Activated T-cell treated with anti-CD3 and anti-CD28 coated beads for 48 hours (primary cell): ENCODE results near the gene ZBTB12.
"Not testable (repeated sequence)": the region's sequence is repeated elsewhere in the genome, so short reads cannot be mapped to it uniquely, and the experiment has no call there.

Experiments used
- DNase-seq: peaks from one replicate; pipeline ENCODE4 v3.0.0-alpha.2; 2020; ENCODE audit warnings: low read depth

The ZBTB12 gene

GRCh38 chr6:31920811-31921210 is 18.9 kb upstream of the ZBTB12 start:
- no peak for DNase-seq

- no peak for DNase-seq
Measured at GRCh38 chr6:31919624-31920303, 17.9 kb upstream of the ZBTB12 start.

GRCh38 chr6:31918069-31918720 is 16.3 kb upstream of the ZBTB12 start:
- no peak for DNase-seq

- no peak for DNase-seq
Measured at GRCh38 chr6:31915756-31916155, 13.9 kb upstream of the ZBTB12 start.

GRCh38 chr6:31915351-31915750 is 13.5 kb upstream of the ZBTB12 start:
- DNase-seq, result no peak

GRCh38 chr6:31911826-31912585 is 10.1 kb upstream of the ZBTB12 start:
- DNase-seq, result no peak

- not testable (repeated sequence) for DNase-seq
Measured at GRCh38 chr6:31909298-31909697, 7.4 kb upstream of the ZBTB12 start.

GRCh38 chr6:31908791-31909190 is 6.9 kb upstream of the ZBTB12 start:
- no peak for DNase-seq

- not testable (repeated sequence) for DNase-seq
Measured at GRCh38 chr6:31908255-31908654, 6.4 kb upstream of the ZBTB12 start.

- no peak for DNase-seq
Measured at GRCh38 chr6:31907158-31907813, 5.4 kb upstream of the ZBTB12 start.

GRCh38 chr6:31906727-31907126 is 4.8 kb upstream of the ZBTB12 start:
- not testable (repeated sequence) for DNase-seq

- no peak for DNase-seq
Measured at GRCh38 chr6:31906122-31906521, 4.2 kb upstream of the ZBTB12 start.

GRCh38 chr6:31905041-31905440 is 3.2 kb upstream of the ZBTB12 start:
- no peak for DNase-seq

- DNase-seq, result no peak
Measured at GRCh38 chr6:31903957-31904356, 2.1 kb upstream of the ZBTB12 start.

- peak; percentile 55 for DNase-seq
Measured at GRCh38 chr6:31901415-31901952, 402 bp downstream of the ZBTB12 start.

- DNase-seq, result no peak
Measured at GRCh38 chr6:31900917-31901414, 920 bp downstream of the ZBTB12 start.

GRCh38 chr6:31899882-31900722 is 1.8 kb downstream of the ZBTB12 start:
- no peak for DNase-seq

- DNase-seq, result no peak
Measured at GRCh38 chr6:31899215-31899614, 2.7 kb downstream of the ZBTB12 start.

- no peak for DNase-seq
Measured at GRCh38 chr6:31898383-31899011, 3.4 kb downstream of the ZBTB12 start.

GRCh38 chr6:31897612-31898382 is 4.1 kb downstream of the ZBTB12 start, which contains the start of gene EHMT2:
Gene EHMT2 (minus strand): TSS chr6:31897698. CDS start chr6:31897677, 21 bp downstream.
- peak; percentile 87 for DNase-seq
